ENCODE results near the gene TSPAN5. TPM values are rescaled to one million over a fixed set of nuclear protein-coding genes. Genes with fewer than 3 reads are reported as not detected.
"Not testable (repeated sequence)": the region's sequence is repeated elsewhere in the genome, so short reads cannot be mapped to it uniquely, and the experiment has no call there.

TSPAN5 gene
- total RNA-seq, 1 experiment from 2014 or later, result 86.5 TPM

- no peak for DNase-seq (ENCODE audit: low read depth)
These were observed 191.4 kb downstream of the TSPAN5 start for GRCh38 chr4:98466868-98467599.

DNA sequence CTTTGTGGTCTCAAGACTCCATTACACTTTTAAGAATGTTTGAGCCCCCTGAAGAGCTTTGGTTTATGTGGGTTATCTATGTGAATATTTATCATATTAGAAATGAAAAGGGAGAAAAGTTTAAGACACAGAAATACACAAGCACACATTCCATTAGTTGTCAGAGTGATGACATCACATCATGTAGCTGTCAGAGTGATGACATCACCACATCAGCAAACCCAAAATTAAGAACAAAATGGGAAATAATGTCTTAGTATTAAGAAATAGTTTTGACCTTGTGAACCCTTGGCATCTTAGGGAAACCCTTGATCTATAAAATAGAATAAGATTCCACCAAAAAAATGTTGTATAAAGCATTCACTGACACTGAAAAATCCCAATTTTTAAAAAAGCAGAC is 195.9 kb downstream of the TSPAN5 start:
- no peak for DNase-seq (ENCODE audit: low read depth)

GRCh38 chr4:98461121-98461865 is 197.1 kb downstream of the TSPAN5 start:
- DNase-seq (ENCODE audit: low read depth), result peak; percentile 26

- DNase-seq (ENCODE audit: low read depth), result not testable (repeated sequence)
These were observed 201.0 kb downstream of the TSPAN5 start for GRCh38 chr4:98457422-98457821.

GRCh38 chr4:98452091-98452490 is 206.3 kb downstream of the TSPAN5 start:
- DNase-seq (ENCODE audit: low read depth), result peak; percentile 41

DNA sequence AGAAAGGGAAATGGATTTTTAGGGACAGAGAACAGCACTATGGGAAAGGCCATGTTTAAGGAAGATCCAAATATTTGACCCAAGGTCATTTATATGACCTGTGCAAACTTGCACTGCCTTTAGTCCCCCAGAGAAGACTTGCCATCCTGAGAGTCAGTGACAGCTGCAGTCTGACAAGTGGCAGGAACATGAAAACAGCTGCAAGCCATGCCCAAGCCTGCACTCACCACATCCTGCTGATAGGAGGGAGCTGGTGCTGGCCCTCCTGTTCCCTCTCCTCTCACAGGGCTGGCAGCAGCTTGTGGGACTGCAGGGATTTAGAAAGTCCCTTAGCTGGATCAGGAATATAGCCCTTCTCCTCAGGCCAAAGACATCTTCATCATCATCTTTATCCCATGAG is 209.5 kb downstream of the TSPAN5 start:
- DNase-seq (ENCODE audit: low read depth), result peak; percentile 99

DNA sequence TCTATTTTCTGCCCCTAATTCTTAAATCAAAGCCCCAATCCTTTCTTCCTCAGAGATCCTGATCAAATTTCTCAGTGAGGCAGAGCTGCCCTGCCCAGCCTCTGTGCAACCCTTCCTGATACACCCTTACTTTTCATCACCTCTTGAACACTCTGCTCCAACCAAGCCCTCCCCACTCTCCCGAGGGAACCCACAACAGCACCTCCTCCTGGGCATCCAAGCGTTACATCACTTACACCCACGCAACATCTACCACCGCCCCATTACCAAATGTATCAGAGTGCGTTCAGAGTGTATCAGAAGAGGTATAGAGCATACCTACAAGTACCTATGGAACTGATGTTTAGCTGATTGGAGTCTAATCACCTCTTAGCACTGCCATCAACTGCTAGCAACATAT is 210.8 kb downstream of the TSPAN5 start:
- peak; percentile 71 for DNase-seq (ENCODE audit: low read depth)

DNA sequence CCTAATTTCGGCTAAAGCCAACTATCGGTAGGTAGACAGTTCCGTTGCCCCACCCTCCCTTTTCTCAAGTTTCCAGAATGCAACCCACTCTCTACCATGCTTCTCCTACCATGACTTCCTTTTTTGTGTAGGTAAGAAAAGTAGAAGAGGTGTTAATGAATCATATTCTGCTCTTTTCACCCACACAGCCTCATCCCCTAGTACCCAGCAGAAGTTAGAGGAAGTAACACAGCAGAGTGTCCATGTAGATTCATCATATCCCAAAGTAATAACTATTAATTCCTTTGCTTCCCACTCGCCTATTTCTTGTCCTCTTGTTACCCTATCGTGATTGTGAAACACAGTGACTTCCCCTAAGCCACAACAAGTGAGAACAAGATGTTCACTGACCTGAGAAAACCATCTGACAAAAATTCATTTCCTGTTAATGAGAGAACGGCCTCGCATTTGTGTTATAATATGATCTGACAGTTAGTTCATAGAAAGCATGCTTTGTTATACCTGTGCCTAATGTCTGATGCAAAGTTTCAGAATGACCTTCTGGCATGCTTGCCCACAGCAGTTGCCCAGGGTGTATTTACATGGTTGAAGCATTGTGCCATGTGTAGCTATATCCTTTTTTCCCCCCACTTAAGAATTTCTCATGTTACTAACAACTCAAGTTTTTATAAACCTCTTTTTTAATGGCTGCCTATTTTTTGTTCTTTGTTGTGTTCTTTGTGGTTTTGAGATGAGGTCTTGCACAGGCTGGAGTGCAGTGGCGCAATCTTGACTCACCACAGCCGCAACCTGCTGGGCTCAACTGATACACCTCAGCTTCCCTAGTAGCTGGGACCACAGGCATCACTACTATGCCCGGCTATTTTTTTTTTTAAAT is 211.7 kb downstream of the TSPAN5 start:
- peak; percentile 96 for DNase-seq (ENCODE audit: low read depth)

- DNase-seq (ENCODE audit: low read depth), result no peak
These were observed 214.0 kb downstream of the TSPAN5 start for GRCh38 chr4:98444371-98444770.

GRCh38 chr4:98434816-98435215 is 223.6 kb downstream of the TSPAN5 start:
- DNase-seq (ENCODE audit: low read depth), result no peak

GRCh38 chr4:98433691-98434090 is 224.7 kb downstream of the TSPAN5 start:
- peak; percentile 27 for DNase-seq (ENCODE audit: low read depth)

DNA sequence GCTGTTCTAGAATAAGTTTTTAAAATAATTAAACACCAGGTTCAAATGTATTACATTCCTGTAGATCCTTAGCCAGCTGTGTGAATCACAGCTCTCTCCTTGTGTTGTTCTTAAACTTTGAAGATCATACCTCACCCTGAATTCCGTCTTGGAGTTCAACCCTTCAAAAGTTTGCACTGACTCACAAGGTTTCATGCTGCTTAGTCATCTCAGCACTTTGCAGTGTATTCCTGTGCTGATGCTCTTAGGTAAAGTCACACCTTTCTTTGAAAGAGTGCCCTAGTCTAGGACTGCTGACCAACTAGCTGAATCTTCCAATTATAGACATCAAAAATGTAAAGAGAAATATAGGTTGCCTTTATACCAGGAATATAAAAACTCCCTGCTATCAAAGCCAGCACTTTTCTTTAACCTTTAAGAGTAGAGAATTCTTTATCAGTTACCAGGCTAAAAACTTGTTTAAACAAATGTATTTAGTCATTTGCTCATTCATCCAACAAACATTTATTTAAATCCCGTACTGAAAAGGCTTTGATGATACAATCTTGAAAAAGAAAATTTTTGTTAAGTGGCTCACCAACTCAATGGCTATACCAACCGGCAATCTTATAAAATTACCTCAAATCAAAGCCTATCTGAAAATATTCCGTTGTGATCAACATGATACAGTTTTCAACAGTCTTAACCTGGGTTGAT is 227.6 kb downstream of the TSPAN5 start:
- peak; percentile 83 for DNase-seq (ENCODE audit: low read depth)

- no peak for DNase-seq (ENCODE audit: low read depth)
These were observed 235.4 kb downstream of the TSPAN5 start for GRCh38 chr4:98423009-98423408.

- DNase-seq (ENCODE audit: low read depth), result peak; percentile 43
These were observed 237.3 kb downstream of the TSPAN5 start for GRCh38 chr4:98421111-98421510.

Measured in LHCN-M2 (cell line).